K562 (cell line): Measurements from ENCODE around the gene APC2.

Experiments
- ARID2 ChIP-seq: fragments of 450-650 bp; IDR thresholded peaks from 2 replicates; pipeline ENCODE4 v1.6.1; 2017; ENCODE audit warnings: antibody characterized with exemption, mild to moderate bottlenecking
- EGR1 ChIP-seq: fragments of 450-650 bp; conservative IDR thresholded peaks from 2 replicates; pipeline ENCODE4 v1.6.1; 2017; ENCODE audit warnings: mild to moderate bottlenecking

DNA sequence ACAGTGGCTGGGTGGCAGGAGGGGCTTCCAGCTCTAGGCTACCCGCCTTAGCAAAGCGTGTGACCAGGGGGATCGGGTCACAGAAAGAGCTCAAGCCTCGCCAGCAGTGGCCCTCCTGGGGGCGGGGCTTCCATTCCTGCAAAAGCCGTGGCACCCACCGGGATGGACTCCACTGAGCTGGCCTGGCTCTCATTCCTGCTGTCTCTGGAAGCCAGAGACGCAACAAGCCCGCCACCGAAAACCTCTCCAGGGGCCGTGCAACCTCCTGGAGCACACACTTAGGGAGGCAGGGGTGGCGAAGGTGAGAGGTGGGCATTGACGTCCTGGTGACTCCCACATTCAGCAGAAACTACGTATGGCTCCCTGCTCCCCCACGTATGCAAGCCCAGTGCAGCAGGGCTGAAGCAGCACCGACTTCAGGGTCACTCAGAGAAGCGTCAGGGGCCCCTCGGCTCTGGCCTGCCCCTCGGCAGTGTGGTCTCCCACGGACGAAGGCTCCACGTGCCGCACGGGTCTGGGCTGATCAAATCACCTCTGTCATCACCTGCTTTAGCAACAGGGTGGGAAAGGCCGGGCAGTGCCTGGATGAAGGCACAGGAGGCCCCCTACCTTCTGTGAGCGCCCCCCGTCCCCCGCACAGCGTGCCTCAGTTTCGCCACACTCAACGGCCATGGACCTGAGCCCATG, 26.0 kb downstream of the APC2 start:
- no peak for TF ChIP-seq EGR1
- TF ChIP-seq ARID2: no peak
